Measurements from ENCODE around the gene GJB1.
"Not testable (repeated sequence)": the region's sequence is repeated elsewhere in the genome, so short reads cannot be mapped to it uniquely, and the experiment has no call there.

GJB1 gene

DNA sequence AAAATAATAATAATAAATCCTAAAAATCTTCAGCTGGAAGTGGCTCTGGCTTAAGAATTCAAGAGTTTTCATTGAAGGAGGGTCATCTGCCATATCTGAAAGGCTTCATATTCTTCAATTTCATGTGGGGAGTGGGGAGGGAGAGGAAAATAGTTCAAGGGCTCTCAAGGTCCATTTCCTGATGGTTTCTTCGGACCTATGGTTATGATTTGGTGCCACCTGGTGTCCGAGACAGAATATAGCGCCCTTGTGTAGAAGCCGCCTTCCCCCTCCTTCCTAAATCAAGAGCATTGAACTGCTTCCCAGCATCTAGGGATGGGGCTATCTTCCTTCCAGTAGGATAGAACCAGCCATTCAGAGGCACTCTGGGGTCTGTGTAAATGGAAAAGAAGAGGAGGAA lies 44.1 kb upstream of the GJB1 start:
- TF ChIP-seq, protein P1, sequence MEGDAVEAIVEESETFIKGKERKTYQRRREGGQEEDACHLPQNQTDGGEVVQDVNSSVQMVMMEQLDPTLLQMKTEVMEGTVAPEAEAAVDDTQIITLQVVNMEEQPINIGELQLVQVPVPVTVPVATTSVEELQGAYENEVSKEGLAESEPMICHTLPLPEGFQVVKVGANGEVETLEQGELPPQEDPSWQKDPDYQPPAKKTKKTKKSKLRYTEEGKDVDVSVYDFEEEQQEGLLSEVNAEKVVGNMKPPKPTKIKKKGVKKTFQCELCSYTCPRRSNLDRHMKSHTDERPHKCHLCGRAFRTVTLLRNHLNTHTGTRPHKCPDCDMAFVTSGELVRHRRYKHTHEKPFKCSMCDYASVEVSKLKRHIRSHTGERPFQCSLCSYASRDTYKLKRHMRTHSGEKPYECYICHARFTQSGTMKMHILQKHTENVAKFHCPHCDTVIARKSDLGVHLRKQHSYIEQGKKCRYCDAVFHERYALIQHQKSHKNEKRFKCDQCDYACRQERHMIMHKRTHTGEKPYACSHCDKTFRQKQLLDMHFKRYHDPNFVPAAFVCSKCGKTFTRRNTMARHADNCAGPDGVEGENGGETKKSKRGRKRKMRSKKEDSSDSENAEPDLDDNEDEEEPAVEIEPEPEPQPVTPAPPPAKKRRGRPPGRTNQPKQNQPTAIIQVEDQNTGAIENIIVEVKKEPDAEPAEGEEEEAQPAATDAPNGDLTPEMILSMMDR (IDR thresholded peaks at IDR 0.05; ENCODE audit: poor library complexity, severe bottlenecking) = peak; percentile 56
- peaks cover 5% of the 10 kb centered on the region for H3K4me1 ChIP-seq (ENCODE audit: insufficient read depth, poor library complexity, severe bottlenecking)
- H3K4me3 ChIP-seq (ENCODE audit: severe bottlenecking) = no peak overlapping the region
- H3K27me3 ChIP-seq (ENCODE audit: insufficient read depth, poor library complexity, severe bottlenecking) = no peaks in the 10 kb centered on the region
- H3K9me3 ChIP-seq (ENCODE audit: severe bottlenecking) = no peaks in the 10 kb centered on the region
- H3K27ac ChIP-seq (ENCODE audit: poor library complexity, severe bottlenecking) = no peak overlapping the region
- H3K36me3 ChIP-seq (ENCODE audit: low read depth) = no peaks in the 10 kb centered on the region
- no peak for DNase-seq (ENCODE audit: low spot score)
- no peak for ATAC-seq (ENCODE audit: low read depth)

GRCh38 chrX:71180579-71181265 lies 42.3 kb upstream of the GJB1 start:
- not testable (repeated sequence) for H3K4me3 ChIP-seq (ENCODE audit: severe bottlenecking); H3K4me1 ChIP-seq (ENCODE audit: insufficient read depth, poor library complexity, severe bottlenecking); H3K36me3 ChIP-seq (ENCODE audit: low read depth); H3K27me3 ChIP-seq (ENCODE audit: insufficient read depth, poor library complexity, severe bottlenecking); DNase-seq (ENCODE audit: low spot score); ATAC-seq (ENCODE audit: low read depth); H3K27ac ChIP-seq (ENCODE audit: poor library complexity, severe bottlenecking); H3K9me3 ChIP-seq (ENCODE audit: severe bottlenecking)

GRCh38 chrX:71181558-71181909 lies 41.5 kb upstream of the GJB1 start:
- Histone ChIP-seq H3K4me1 (ENCODE audit: insufficient read depth, poor library complexity, severe bottlenecking) (peaks cover 5% of the 10 kb centered on the region), H3K9me3 (ENCODE audit: severe bottlenecking) (no peaks in the 10 kb centered on the region)
- DNase-seq (ENCODE audit: low spot score) = no peak

DNA sequence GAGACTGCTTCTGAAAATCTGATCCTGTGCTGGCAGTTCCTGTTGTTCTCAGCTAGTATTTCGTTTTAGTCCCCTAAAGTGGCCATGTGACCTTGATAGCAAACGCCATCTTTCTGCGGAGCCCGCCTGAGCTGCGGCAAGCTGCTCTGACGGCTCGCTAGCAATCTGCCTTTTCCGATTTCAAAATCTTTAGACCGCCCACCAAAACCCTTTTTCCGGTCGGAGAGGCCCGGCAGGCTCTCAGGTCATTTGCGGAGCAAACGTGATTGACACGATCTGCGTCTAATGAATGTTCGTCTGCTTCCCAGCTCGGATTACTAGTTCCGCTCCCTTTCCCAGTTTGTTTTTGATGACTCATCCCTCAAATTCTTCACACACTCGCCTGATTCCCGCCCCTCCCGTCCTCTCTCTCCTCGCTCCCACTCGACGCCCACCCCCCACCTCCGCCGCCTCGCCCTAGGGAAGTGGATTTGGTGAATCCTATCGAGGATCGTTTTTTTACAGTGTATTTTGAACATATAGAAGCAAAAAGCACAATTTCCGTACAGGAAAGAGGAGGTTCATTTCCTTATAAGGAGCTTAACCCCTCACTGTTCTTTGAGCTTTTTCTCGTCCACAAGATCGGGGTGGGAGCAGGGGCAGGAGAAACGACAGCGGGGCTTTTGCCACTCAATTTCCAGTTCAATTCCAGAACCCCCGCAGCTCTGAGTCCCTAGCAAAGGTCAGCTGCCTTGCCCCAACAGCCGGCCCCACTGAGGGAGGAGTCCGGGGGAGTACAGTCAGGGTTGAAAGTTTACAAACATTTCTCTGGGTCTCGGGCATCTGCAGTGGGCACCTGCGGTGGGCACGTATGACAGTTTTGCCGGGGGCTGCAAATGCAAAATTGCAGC lies 40.9 kb upstream of the GJB1 start:
- ATAC-seq (ENCODE audit: low read depth) = peak; percentile 97

More at GRCh38 chrX:71181558-71181909, 41.5 kb upstream of the GJB1 start:
- TF ChIP-seq, protein P1 (IDR thresholded peaks at IDR 0.05; ENCODE audit: poor library complexity, severe bottlenecking) = no peak
- no peak for ATAC-seq (ENCODE audit: low read depth)
- no peaks in the 10 kb centered on the region for H3K27me3 ChIP-seq (ENCODE audit: insufficient read depth, poor library complexity, severe bottlenecking)
- peak overlapping the region; percentile 47 for H3K27ac ChIP-seq (ENCODE audit: poor library complexity, severe bottlenecking)
- no peaks in the 10 kb centered on the region for H3K36me3 ChIP-seq (ENCODE audit: low read depth)
- peak overlapping the region; percentile 43 for H3K4me3 ChIP-seq (ENCODE audit: severe bottlenecking)

DNA sequence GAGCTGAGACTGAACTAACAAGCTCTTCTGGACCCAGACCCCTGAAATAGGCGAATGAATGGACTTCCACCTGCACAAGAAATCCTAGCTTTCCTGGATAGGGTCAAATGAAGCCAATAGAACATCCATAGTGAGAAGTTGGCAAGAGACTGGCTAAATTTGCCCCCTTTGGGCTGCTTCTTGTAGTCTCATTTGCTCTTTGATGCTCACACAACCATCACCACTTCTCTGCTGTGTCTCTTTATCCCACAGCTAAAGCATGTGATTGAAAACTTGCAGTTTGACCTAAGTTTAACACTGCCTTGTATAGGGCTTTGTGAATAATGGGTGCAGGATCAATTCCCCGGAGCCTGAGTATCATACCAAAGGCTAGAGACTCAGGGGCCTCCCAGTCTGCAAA lies 40.2 kb upstream of the GJB1 start:
- TF ChIP-seq, protein P1 (IDR thresholded peaks at IDR 0.05; ENCODE audit: poor library complexity, severe bottlenecking) = no peak
- H3K4me3 ChIP-seq (ENCODE audit: severe bottlenecking) = no peak overlapping the region
- ATAC-seq (ENCODE audit: low read depth) (no peak), DNase-seq (ENCODE audit: low spot score) (no peak)
- H3K4me1 ChIP-seq (ENCODE audit: insufficient read depth, poor library complexity, severe bottlenecking) = peaks cover 5% of the 10 kb centered on the region
- no peaks in the 10 kb centered on the region for H3K27me3 ChIP-seq (ENCODE audit: insufficient read depth, poor library complexity, severe bottlenecking)
- H3K36me3 ChIP-seq (ENCODE audit: low read depth) = no peaks in the 10 kb centered on the region
- no peak overlapping the region for H3K27ac ChIP-seq (ENCODE audit: poor library complexity, severe bottlenecking)
- H3K9me3 ChIP-seq (ENCODE audit: severe bottlenecking) = no peaks in the 10 kb centered on the region

More for the DNA sequence above, 40.9 kb upstream of the GJB1 start:
- H3K27ac ChIP-seq (ENCODE audit: poor library complexity, severe bottlenecking) = peak overlapping the region; percentile 47
- peak overlapping the region; percentile 43 for H3K4me3 ChIP-seq (ENCODE audit: severe bottlenecking)
- peaks cover 5% of the 10 kb centered on the region for H3K4me1 ChIP-seq (ENCODE audit: insufficient read depth, poor library complexity, severe bottlenecking)
- H3K36me3 ChIP-seq (ENCODE audit: low read depth) = no peaks in the 10 kb centered on the region
- no peaks in the 10 kb centered on the region for H3K9me3 ChIP-seq (ENCODE audit: severe bottlenecking)
- H3K27me3 ChIP-seq (ENCODE audit: insufficient read depth, poor library complexity, severe bottlenecking) = no peaks in the 10 kb centered on the region
- peak; percentile 78 for DNase-seq (ENCODE audit: low spot score)
- TF ChIP-seq, protein P1 (IDR thresholded peaks at IDR 0.05; ENCODE audit: poor library complexity, severe bottlenecking) = no peak

Data from RWPE2 (cell line).